Ovary (tissue), 3 donors: ENCODE results near the gene TRAPPC3.

Source experiments
- CTCF ChIP-seq, 3 donors: fragments of 450-650 bp in 2 of 3; fragments of 200-600 bp in 1 of 3; IDR thresholded peaks; one replicate each; pipeline versions ENCODE4 v1.5.1 to v1.8.0; 2016 to 2022; ENCODE audit warnings: antibody characterized with exemption in 3 of 3, mild to moderate bottlenecking in 1 of 3
- EP300 ChIP-seq: sonication (generic); formaldehyde crosslinking; IDR thresholded peaks from one replicate; pipeline ENCODE4 v1.6.1; 2017; ENCODE audit warnings: antibody characterized with exemption
- POLR2A ChIP-seq: fragments of 450-650 bp; IDR thresholded peaks from one replicate; pipeline ENCODE4 v1.6.1; 2017; ENCODE audit warnings: antibody characterized with exemption, mild to moderate bottlenecking, moderate library complexity
- donor health status: DM: no; HTN: no; CAD: no.

DNA sequence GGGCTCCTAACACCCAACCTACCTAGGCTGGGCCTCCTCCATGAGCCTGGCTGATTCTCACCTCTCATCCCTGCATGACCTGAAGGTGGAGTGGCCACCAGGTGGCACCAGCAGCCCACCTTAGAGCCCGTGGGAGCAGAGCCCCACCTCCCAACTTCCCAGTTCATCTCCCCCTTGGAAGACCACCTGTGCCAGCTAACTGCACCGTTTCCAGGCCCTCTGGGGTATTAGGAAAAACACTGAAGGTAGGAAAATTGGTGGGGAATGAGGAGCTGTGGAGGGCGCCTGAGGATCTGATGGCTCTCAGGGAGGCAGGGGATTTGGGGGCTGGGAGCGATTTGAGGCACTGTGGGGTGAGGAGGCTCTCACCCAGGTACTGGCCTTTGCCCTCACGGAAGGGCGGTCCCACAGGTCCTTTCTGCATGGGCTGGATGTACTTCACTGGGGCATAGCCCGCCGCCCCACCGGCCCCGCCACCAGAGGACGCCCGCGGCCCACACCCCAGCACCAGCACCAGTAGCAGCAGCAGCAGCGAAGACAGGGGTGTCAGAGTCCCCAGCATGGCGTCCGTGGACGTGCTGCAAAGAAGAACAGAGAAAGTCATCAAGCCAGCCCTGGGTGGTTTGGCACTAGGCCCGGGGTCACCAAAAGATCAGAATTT is 49.5 kb downstream of the TRAPPC3 start:
- TF ChIP-seq POLR2A (no peak), EP300 (no peak), CTCF (IDR thresholded peaks at IDR 0.05) (peak; percentile 56 to 83 (median 80))
